Glutamatergic neuron (in vitro differentiated cells): ENCODE measurements around the gene SCAP. TPM values are rescaled to one million over a fixed set of nuclear protein-coding genes. Genes with fewer than 3 reads are reported as not detected.

Experiments
- DNase-seq: peaks from one replicate; pipeline ENCODE4 v3.0.0; 2022
- H3K27ac Mint-ChIP-seq: one replicate; pipeline ENCODE4 v1.8.0; 2020; ENCODE audit warnings: mild to moderate bottlenecking, mixed read lengths, inconsistent platforms; ENCODE audit not compliant: unreplicated experiment
- H3K27me3 Mint-ChIP-seq: one replicate; pipeline ENCODE4 v1.8.0; 2020; ENCODE audit warnings: mild to moderate bottlenecking, moderate library complexity, mixed read lengths, inconsistent platforms; ENCODE audit not compliant: unreplicated experiment
- H3K36me3 Mint-ChIP-seq: one replicate; pipeline ENCODE4 v1.8.0; 2020; ENCODE audit warnings: mild to moderate bottlenecking, mixed read lengths, inconsistent platforms; ENCODE audit not compliant: unreplicated experiment
- H3K4me1 Mint-ChIP-seq: one replicate; pipeline ENCODE4 v1.8.0; 2020; ENCODE audit warnings: mild to moderate bottlenecking, low read depth, mixed read lengths, inconsistent platforms; ENCODE audit not compliant: unreplicated experiment
- H3K4me3 Mint-ChIP-seq: one replicate; pipeline ENCODE4 v1.8.0; 2020; ENCODE audit warnings: mild to moderate bottlenecking, mixed read lengths, inconsistent platforms; ENCODE audit not compliant: unreplicated experiment
- H3K9me3 Mint-ChIP-seq: one replicate; pipeline ENCODE4 v1.8.0; 2020; ENCODE audit warnings: mild to moderate bottlenecking, moderate library complexity, mixed read lengths, inconsistent platforms; ENCODE audit not compliant: unreplicated experiment
- total RNA-seq: library from RNA; stranded (reverse); fragmentation: NEBNext Ultra II Directional; extraction: Animal tissue kit (Norgen Biotek cat#: 25700); gene quantifications from one replicate; pipeline ENCODE4 v1.2.1, GENCODE V29; 2021; ENCODE audit not compliant: unreplicated experiment
- TF ChIP-seq, protein P1 (sequence below): fragments of 200-600 bp; sonication (generic); IDR thresholded peaks from one replicate; pipeline ENCODE4 v1.5.0; 2021; ENCODE audit not compliant: partially characterized antibody, unreplicated experiment

The SCAP gene
- total RNA-seq, 1 donor from 2014 or later, result 82.7 TPM

DNA sequence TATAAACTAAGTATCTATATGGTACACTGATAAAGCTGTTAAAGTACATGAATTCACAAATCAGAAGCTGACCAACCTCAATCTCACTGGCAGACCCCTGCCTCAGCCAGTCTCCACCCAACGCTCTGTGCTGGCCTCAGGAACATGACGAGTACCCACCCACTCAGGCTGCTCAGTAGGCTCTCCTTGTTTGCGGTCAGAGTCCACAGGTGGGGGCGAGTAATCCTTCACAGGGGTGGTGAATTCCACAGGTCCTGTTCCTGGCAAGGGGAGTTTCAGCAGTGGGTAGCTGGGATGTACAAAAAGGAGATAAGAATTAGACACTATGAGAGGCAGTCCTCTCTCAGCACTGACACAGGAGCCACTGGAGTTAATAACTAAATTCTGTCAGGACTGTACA lies 40.9 kb downstream of the SCAP start:
- peaks cover 4% of the 10 kb centered on the region for H3K36me3 Mint-ChIP-seq
- DNase-seq, result no peak
- H3K4me3 Mint-ChIP-seq, result no peak overlapping the region
- no peaks in the 10 kb centered on the region for H3K27me3 Mint-ChIP-seq
- no peaks in the 10 kb centered on the region for H3K9me3 Mint-ChIP-seq
- TF ChIP-seq, protein P1, sequence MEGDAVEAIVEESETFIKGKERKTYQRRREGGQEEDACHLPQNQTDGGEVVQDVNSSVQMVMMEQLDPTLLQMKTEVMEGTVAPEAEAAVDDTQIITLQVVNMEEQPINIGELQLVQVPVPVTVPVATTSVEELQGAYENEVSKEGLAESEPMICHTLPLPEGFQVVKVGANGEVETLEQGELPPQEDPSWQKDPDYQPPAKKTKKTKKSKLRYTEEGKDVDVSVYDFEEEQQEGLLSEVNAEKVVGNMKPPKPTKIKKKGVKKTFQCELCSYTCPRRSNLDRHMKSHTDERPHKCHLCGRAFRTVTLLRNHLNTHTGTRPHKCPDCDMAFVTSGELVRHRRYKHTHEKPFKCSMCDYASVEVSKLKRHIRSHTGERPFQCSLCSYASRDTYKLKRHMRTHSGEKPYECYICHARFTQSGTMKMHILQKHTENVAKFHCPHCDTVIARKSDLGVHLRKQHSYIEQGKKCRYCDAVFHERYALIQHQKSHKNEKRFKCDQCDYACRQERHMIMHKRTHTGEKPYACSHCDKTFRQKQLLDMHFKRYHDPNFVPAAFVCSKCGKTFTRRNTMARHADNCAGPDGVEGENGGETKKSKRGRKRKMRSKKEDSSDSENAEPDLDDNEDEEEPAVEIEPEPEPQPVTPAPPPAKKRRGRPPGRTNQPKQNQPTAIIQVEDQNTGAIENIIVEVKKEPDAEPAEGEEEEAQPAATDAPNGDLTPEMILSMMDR, result no peak
- H3K4me1 Mint-ChIP-seq, result peaks cover 10% of the 10 kb centered on the region
- H3K27ac Mint-ChIP-seq, result no peak overlapping the region

DNA sequence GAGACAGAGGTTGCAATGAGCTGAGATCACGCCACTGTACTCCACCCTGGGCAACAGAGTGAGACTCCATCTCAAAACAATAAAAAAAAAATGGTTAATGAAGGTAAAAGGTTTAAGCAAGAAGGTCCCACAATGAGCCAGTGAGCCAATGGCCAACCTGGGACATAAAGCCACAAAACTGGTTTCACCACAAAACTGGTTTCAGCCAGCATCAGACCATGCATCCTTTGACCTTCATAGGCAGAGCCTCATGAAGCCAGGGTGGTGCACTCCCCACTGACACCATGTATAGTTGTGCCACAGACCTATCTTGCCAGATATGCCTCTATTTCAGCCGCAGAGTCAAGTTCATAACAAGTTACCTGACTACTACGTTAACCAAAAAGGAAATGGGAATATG lies 41.9 kb downstream of the SCAP start:
- Mint-ChIP-seq H3K4me1 (peaks cover 12% of the 10 kb centered on the region), H3K9me3 (no peaks in the 10 kb centered on the region), H3K27ac (no peak overlapping the region), H3K4me3 (no peak overlapping the region), H3K27me3 (no peaks in the 10 kb centered on the region), H3K36me3 (peaks cover 4% of the 10 kb centered on the region)
- DNase-seq, result no peak
- TF ChIP-seq, protein P1, result no peak

DNA sequence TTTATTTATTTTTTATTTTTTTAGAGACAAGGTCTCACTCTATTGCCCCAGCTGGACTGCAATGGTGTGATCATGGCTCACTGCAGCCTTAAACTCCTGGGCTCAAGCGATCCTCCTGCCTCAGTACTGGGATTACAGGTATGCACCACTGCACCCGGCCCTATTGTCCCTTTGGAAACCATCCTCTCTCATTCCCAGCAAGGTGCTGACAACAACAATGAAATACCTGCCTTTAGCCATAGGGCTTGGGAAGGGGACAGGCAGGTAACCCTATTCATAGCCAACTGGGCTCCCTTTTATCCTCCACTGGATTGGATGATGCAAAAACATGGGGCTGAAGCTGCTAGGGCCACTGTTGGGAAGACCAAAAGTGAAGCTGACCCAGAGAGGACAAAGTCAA lies 43.1 kb downstream of the SCAP start:
- H3K9me3 Mint-ChIP-seq, result peaks cover 2% of the 10 kb centered on the region
- peaks cover 12% of the 10 kb centered on the region for H3K4me1 Mint-ChIP-seq
- TF ChIP-seq, protein P1, result no peak
- no peaks in the 10 kb centered on the region for H3K27me3 Mint-ChIP-seq
- H3K36me3 Mint-ChIP-seq, result peaks cover 4% of the 10 kb centered on the region
- H3K4me3 Mint-ChIP-seq, result no peak overlapping the region
- DNase-seq, result no peak
- H3K27ac Mint-ChIP-seq, result no peak overlapping the region

DNA sequence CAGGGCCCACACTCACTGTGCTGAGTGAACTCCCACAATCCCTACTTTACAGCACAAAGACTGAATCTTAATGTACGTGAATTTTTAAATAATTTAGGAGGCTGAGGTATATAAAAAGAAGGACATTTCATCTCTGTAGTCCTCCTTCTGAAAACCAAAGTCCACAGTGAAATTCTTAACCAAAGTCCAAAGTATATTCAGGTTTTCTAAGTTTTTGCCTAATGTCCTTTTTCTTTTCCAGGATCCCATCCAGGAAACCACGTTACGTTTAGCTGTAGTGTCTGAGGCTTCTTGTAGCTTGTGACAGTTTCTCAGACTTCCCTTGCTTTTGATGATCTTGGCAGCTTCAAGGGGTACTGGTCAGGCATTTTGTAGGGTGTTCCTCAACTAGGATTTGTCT lies 44.5 kb downstream of the SCAP start:
- peaks cover 2% of the 10 kb centered on the region for H3K9me3 Mint-ChIP-seq
- no peak overlapping the region for H3K4me3 Mint-ChIP-seq
- DNase-seq, result no peak
- peak overlapping the region; percentile 43 for H3K27ac Mint-ChIP-seq
- TF ChIP-seq, protein P1, result no peak
- H3K4me1 Mint-ChIP-seq, result peaks cover 12% of the 10 kb centered on the region
- H3K27me3 Mint-ChIP-seq, result no peaks in the 10 kb centered on the region
- H3K36me3 Mint-ChIP-seq, result peaks cover 4% of the 10 kb centered on the region

DNA sequence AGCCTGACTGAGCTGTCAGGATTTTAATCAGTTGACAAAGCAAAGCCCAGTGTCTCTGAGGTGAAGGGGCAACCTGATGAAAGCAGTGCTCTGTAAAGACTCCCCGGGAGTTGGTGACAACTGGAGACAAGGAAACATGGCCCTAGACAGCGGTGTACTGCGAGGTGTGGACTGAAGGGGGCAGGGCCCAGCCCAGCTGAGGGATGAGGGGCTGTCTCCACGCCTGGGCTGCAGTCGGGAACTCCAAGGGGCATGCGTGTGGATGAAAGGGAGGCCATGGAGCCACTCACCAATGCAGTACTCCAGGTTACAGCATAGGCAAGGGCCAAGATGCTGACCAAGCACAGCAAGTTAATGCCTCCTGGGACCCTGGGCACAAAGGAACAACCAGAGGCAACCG lies 45.1 kb downstream of the SCAP start:
- peaks cover 12% of the 10 kb centered on the region for H3K4me1 Mint-ChIP-seq
- peak overlapping the region; percentile 24 for H3K4me3 Mint-ChIP-seq
- DNase-seq, result no peak
- peak overlapping the region; percentile 77 for H3K27ac Mint-ChIP-seq
- peaks cover 2% of the 10 kb centered on the region for H3K9me3 Mint-ChIP-seq
- TF ChIP-seq, protein P1, result no peak
- H3K36me3 Mint-ChIP-seq, result peaks cover 4% of the 10 kb centered on the region
- H3K27me3 Mint-ChIP-seq, result no peaks in the 10 kb centered on the region
